Raji (cell line): Measurements from ENCODE around the gene NDUFB4.

ENCODE experiments used
- POLR2A ChIP-seq: IDR thresholded peaks from 2 replicates; pipeline ENCODE4 v1.6.1; 2011; ENCODE audit warnings: low read depth, low read length, control low read depth; ENCODE audit not compliant: insufficient read depth

The NDUFB4 gene

DNA sequence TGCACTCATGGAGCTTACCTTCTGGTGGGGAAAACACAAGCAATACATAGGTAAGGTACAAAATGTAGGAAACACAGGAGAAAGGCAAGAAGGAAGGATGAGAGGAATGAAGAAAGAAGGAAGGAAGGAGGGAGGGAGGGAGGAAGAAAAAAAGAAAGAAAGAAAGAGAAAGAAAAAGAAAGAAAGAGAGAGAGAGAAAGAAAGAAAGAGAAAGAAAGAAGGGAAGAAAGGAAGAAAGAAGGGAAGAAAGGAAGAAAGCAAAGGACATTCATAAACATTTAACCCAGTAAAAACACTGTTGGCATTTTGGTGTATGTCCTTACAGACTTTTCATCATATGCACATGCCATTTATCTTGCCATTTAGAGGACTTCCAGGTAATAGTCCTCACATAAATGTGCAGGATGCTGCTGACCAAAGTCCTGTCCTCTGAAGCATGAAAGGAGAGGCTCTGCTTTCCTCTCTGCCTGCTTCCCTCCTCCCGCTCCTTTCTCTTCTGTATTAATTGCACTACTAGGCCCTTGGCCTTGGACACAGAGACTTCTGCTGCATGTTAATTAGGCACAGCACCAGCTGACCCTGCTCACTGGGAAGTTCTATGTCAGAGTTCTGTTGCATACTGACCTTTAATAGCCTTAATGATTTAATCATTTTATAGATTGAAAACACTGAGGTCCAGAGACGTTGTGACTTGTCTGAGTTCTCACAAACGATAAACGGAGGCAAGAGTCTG lies 29.7 kb upstream of the NDUFB4 start:
- no peak for TF ChIP-seq POLR2A

- no peak for TF ChIP-seq POLR2A
These were observed 28.6 kb upstream of the NDUFB4 start for GRCh38 chr3:120567370-120568201.

GRCh38 chr3:120568202-120568531 lies 28.0 kb upstream of the NDUFB4 start:
- TF ChIP-seq POLR2A = no peak

- TF ChIP-seq POLR2A = no peak
These were observed 27.5 kb upstream of the NDUFB4 start for GRCh38 chr3:120568598-120568997.

- TF ChIP-seq POLR2A = no peak
These were observed 26.7 kb upstream of the NDUFB4 start for GRCh38 chr3:120569222-120570057.

- TF ChIP-seq POLR2A = no peak
These were observed 24.1 kb upstream of the NDUFB4 start for GRCh38 chr3:120572027-120572426.

DNA sequence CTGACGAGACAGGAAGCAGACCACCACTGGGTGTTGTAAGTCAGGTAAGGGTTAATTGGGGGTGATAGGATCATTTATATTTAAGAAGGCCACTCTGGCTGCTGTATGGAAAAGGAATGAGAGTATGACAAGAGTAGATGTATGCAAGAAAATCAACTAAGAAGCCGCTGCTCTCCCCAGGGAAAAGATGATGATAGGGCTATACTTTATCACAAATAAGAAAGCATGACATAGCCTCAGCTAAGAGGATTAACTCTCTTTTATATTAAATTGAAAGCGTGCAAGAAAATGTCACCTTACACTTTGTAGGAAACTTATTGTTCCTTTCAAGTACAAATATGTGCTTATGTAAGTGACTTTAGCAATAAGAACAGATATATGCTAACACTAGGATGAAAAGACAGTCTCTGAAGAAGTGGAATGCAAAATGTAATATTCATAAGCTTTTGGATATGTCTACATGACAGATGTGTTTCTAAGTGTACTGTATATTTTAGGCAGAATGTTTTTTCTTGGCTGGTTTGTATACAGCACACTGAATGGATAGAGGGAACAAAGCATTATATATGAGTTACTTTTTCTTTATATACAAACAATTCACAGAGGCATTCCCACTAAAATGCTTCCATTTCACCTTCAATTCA lies 8.7 kb upstream of the NDUFB4 start:
- no peak for TF ChIP-seq POLR2A

DNA sequence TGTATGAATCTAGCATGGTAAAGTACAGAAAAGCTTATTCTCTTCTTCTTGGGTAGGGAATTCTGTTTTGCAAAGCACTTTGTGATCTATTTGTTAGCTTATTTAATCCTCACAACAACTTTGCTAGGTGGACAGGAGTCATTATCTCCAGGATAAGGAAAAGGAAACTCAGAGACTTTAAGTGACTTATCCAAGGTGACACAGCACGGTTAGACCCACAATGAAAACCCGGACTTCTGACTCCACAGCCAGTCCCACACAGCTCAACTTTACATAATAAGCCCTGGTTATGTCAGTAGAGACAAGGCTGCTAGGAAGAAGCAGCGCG lies 384 bp upstream of the NDUFB4 start:
- no peak for TF ChIP-seq POLR2A

GRCh38 chr3:120596853-120597223 lies 702 bp downstream of the NDUFB4 start:
- no peak for TF ChIP-seq POLR2A

DNA sequence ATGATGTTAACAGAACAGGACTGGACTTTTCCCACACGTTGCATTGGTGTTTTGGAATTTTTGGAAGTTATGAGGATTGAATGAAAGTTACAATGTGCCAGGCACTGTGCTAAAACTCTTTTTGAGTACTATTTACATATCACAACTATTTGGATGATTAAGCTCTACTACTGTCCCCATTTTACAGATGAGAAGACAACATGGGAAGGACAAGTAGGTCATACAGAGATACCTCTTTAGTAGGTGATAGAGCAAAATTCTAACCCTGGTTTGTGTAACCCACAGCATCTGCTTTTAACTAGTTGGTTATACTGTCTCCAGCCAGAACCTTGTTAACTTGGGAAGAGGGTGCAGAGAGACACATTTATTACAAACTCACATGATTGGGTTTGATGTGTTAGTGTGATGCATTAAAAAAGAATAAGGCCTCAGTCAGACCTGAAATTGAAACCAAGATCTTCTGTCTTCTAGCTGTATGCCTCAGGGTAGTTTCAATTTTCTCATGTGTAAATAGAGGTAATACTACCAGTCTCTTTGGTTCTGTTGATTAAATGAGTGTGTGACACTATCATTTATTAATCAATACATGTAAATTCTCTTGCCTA lies 1.4 kb downstream of the NDUFB4 start:
- no peak for TF ChIP-seq POLR2A

DNA sequence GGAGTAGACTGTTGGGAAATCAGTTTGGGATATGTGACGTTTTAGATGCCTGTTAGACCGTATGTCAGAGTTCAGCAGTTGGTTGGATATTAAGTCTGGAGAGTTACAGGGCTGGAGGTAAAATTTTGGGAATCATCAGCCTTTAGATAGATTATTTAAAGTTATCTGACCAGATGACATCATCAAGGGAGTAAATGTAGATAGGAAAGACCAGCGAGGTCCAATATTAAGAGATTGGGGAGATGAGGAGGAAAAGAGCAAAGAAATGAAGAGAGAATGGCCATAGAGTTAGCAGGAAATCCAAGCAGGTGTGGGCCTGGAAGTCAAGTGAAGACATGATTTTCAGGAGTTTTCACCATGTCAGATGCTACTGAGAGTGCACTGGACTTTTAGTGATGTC lies 3.1 kb downstream of the NDUFB4 start:
- no peak for TF ChIP-seq POLR2A

GRCh38 chr3:120601554-120601953 lies 5.4 kb downstream of the NDUFB4 start:
- TF ChIP-seq POLR2A = no peak

DNA sequence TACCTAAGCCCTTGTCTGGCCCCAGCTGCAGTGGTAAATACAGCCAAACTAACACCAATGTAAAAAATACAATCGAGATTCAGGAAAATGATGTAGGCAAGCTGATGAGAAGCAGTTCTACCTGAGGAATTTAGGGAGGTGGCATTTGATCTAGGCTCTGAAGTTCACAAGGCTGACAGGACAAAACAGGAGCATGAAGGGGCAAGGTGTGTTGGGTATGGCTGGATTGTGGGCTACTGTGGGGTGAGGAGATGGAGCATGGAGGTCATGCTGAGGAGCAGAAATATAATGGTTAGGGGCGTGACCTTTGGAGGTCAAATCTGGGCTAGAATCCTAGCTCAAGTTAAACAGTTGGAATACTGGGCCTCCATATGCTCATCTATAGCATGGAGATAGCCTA lies 6.5 kb downstream of the NDUFB4 start:
- TF ChIP-seq POLR2A = no peak

- TF ChIP-seq POLR2A = no peak
These were observed 8.2 kb downstream of the NDUFB4 start for GRCh38 chr3:120604382-120604781.

DNA sequence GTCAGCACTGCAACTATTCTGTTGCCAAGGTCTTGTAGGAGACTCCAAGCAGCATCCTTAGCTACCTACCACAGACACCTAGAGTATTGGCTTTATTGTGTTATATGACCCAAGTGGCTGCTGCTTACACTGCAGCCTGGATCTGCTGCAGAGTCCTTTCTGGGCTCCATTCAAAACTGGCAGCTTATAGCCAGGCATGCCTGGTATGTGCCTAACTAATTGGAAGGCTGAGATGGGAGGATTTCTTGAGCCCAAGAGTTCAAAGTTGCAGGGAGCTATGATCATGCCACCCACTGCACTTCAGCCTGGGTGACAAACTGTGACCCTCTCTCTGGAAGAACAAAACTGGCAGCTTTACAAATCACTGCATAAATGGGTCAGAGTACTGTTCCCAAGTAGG lies 8.6 kb downstream of the NDUFB4 start:
- no peak for TF ChIP-seq POLR2A
